Ishikawa (cell line): ENCODE measurements around the gene TMC6.

Experiments used
- CREB1 ChIP-seq: IDR thresholded peaks from 2 replicates; pipeline ENCODE4 v1.6.1; 2012; ENCODE audit warnings: low read depth
- RAD21 ChIP-seq: IDR thresholded peaks from 2 replicates; pipeline ENCODE4 v1.6.1; 2012; ENCODE audit warnings: low read depth
- TAF1 ChIP-seq: IDR thresholded peaks from 2 replicates; pipeline ENCODE4 v1.6.1; 2012; ENCODE audit warnings: low read depth, mild to moderate bottlenecking
- TCF12 ChIP-seq: IDR thresholded peaks from 2 replicates; pipeline ENCODE4 v1.6.1; 2012; ENCODE audit warnings: low read depth
- YY1 ChIP-seq: IDR thresholded peaks from 2 replicates; pipeline ENCODE4 v1.6.1; 2012; ENCODE audit warnings: low read depth
- ZBTB7A ChIP-seq: IDR thresholded peaks from 2 replicates; pipeline ENCODE4 v1.6.1; 2012; ENCODE audit warnings: low read depth

- TF ChIP-seq RAD21 (no peak), TCF12 (no peak), ZBTB7A (no peak), CREB1 (no peak), TAF1 (no peak), YY1 (no peak)
Measured at GRCh38 chr17:78122931-78123249, 5.7 kb downstream of the TMC6 start.
